NB4 (cell line): ENCODE results near the gene DUOX2.

Experiments used
- DNase-seq: peaks from one replicate; pipeline ENCODE4 v3.0.0; 2010; ENCODE audit warnings: low read depth
- H3K4me3 ChIP-seq: one replicate; pipeline ENCODE4 v1.5.1; 2011; ENCODE audit warnings: mild to moderate bottlenecking, low read depth, low read length, moderate library complexity
- MYC ChIP-seq: IDR thresholded peaks from 2 replicates; pipeline ENCODE4 v1.6.1; 2011; ENCODE audit warnings: low read depth, low read length
- POLR2A ChIP-seq: IDR thresholded peaks from 2 replicates; pipeline ENCODE4 v1.6.1; 2011; ENCODE audit warnings: mild to moderate bottlenecking; ENCODE audit not compliant: insufficient read length; ENCODE audit errors: extremely low read depth
- TF ChIP-seq, protein P1 (sequence below): IDR thresholded peaks from 2 replicates; pipeline ENCODE4 v1.6.1; 2011; ENCODE audit warnings: low read depth, low read length
- TF ChIP-seq, protein P2 (sequence below): IDR thresholded peaks from one replicate; pipeline ENCODE4 v1.5.1; 2012; ENCODE audit warnings: low read depth, low read length

Gene DUOX2

DNA sequence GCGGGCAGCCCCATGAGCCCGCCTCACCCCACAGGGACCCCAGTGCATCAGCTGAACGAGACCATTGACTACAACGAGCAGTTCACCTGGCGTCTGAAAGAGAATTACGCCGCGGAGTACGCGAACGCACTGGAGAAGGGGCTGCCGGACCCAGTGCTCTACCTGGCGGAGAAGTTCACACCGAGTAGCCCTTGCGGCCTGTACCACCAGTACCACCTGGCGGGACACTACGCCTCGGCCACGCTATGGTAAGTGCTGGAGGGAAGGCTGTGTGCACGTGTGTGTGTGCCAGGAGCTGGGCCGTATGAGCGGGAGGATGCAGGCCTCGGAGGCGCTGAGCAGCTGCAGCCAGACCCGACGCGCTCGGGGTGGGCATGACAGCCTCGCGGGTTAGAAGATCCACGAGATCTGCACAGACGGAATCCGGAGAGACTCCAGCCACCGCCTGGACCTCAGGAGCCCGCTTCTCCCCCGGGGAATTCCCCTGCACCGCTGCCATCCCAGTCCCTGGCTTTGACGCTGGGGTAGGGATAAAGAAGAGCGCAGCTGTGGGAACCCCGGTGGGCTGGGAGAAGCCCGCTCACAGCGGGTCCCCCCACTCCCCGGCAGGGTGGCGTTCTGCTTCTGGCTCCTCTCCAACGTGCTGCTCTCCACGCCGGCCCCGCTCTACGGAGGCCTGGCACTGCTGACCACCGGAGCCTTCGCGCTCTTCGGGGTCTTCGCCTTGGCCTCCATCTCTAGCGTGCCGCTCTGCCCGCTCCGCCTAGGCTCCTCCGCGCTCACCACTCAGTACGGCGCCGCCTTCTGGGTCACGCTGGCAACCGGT lies 2.7 kb upstream of the DUOX2 start:
- H3K4me3 ChIP-seq = no peak overlapping the region
- no peak for DNase-seq
- TF ChIP-seq, protein P1, sequence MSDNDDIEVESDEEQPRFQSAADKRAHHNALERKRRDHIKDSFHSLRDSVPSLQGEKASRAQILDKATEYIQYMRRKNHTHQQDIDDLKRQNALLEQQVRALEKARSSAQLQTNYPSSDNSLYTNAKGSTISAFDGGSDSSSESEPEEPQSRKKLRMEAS = no peak
- TF ChIP-seq, protein P2, sequence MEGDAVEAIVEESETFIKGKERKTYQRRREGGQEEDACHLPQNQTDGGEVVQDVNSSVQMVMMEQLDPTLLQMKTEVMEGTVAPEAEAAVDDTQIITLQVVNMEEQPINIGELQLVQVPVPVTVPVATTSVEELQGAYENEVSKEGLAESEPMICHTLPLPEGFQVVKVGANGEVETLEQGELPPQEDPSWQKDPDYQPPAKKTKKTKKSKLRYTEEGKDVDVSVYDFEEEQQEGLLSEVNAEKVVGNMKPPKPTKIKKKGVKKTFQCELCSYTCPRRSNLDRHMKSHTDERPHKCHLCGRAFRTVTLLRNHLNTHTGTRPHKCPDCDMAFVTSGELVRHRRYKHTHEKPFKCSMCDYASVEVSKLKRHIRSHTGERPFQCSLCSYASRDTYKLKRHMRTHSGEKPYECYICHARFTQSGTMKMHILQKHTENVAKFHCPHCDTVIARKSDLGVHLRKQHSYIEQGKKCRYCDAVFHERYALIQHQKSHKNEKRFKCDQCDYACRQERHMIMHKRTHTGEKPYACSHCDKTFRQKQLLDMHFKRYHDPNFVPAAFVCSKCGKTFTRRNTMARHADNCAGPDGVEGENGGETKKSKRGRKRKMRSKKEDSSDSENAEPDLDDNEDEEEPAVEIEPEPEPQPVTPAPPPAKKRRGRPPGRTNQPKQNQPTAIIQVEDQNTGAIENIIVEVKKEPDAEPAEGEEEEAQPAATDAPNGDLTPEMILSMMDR = no peak
- TF ChIP-seq MYC (no peak), POLR2A (no peak)

DNA sequence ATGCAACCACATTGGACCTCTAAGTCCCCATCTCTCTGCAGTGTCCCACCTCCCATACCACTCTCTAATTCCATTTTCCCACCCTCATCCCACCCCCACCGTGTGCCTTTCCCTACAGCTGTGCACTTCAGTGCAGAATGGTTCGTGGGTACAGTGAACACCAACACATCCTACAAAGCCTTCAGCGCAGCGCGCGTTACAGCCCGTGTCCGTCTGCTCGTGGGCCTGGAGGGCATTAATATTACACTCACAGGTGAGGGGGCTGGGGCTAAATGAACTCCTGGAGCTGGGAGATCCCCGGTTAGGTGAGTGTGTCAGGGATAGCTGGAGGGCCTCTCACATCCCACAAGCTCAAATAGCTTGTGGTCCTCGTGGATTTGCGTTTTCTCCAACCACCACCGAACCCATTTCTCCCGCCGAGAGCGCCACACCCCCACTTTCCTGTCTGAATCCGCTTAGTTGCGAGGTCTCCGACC lies 2.1 kb upstream of the DUOX2 start:
- TF ChIP-seq POLR2A = no peak
- no peak for TF ChIP-seq MYC
- TF ChIP-seq, protein P2 = no peak
- TF ChIP-seq, protein P1 = no peak
- no peak for DNase-seq
- H3K4me3 ChIP-seq = no peak overlapping the region

DNA sequence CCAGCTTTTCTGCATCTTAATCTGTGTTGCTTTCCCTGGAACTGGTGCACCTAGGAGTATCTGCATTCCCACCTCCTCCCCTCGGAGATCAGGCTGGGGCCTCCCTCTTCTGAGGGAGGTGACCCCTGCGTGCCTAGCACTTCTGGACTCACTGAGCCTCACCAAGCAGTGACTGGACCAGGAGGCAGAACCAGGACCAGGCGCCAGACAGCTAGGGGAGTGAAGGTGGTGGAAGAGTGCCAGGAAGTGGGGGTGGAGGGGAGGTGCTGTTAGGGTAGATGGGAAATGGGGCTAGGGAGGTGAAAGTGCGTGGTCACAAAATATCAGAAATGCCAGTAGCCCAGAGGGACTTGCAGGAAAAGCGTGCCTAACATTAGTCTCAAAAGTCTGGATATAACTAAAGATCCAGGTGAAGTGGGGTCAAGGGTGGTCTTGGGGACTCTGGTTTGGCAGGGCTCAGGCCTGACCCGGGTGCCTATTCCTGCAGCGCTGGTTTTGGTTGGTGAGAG lies 1.4 kb upstream of the DUOX2 start:
- DNase-seq = no peak
- TF ChIP-seq, protein P2 = no peak
- TF ChIP-seq MYC (no peak), POLR2A (no peak)
- TF ChIP-seq, protein P1 = no peak
- H3K4me3 ChIP-seq = no peak overlapping the region

DNA sequence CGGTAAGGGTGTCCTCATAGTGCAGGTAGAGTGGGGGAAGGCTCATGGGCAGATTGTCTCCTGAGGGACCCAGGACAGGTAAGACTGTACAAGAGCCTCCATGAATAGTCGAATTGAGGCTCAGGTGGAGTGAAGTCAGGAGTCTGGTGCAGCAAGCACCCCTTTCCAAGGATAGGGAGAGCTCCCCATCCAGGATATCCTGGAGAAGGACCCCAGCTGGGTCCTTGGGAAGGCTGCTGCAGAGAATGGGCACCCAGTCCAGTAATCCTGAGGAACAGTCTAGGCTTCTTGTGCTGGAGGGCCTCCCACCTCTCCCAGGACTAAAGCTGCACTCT lies 746 bp upstream of the DUOX2 start:
- DNase-seq = no peak
- TF ChIP-seq POLR2A = no peak
- no peak for TF ChIP-seq MYC
- TF ChIP-seq, protein P2 = no peak
- TF ChIP-seq, protein P1 = no peak
- H3K4me3 ChIP-seq = no peak overlapping the region

DNA sequence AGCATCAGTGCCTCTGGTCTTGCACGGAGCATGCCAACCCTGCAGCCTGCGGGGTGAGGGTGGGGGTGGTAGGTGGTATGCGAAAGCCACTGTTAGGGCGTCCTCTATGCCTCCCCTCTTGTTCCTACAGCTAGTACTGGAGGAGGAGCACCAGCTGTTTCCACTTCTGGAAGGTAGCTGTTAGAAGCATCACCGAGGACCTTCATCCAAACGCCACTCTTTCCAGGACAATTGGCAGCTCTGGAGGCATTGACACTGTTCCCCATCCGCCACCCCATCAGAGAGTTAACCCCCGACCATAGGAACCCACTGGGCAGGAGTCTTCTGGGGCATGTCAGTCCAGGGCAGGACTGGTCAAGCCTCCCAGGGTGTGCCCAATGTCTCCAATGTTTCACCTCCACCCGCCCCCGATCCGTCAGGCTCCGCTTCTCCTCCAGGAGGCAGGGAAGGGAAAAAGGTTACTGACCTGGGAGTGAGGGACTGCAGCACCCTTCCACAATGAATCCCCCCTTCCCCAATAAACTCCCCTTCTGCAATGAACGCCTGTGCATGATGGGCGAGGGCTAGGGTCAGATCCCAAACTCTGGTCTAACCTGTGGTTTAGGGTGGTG lies 487 bp downstream of the DUOX2 start:
- DNase-seq = no peak
- TF ChIP-seq MYC = no peak
- TF ChIP-seq, protein P1 = no peak
- TF ChIP-seq, protein P2 = no peak
- TF ChIP-seq POLR2A = no peak
- no peak overlapping the region for H3K4me3 ChIP-seq
